Psoas muscle (tissue), 8 donors: ENCODE measurements around the gene PLXNB3. TPM values are rescaled to one million over a fixed set of nuclear protein-coding genes. Genes with fewer than 3 reads are reported as not detected.
A peak's percentile ranks its signal among the peaks of the same experiment; 100 is the strongest.

Experiments
- ATAC-seq, 4 donors: fragments of 200-7000 bp; cut with Tn5 transposase; one replicate each; pipeline ENCODE4 v1.9.1; 2020; ENCODE audit warnings: moderate library complexity in 3 of 4, mild to moderate bottlenecking in 2 of 4
- DNase-seq, 2 donors: peaks; one replicate each; pipeline ENCODE4 v3.0.0-alpha.2; 2020
- H3K27ac ChIP-seq: fragments of 200-600 bp; one replicate; pipeline ENCODE4 v1.8.0; 2022
- H3K27me3 ChIP-seq, 3 donors: fragments of 200-600 bp in 1 of 3; one replicate each; pipeline versions ENCODE4 v1.6.1 to v1.8.0; 2013 to 2022; ENCODE audit warnings: low read length in 2 of 3, mild to moderate bottlenecking in 2 of 3, moderate library complexity in 1 of 3; ENCODE audit not compliant: insufficient read depth in 3 of 3
- H3K36me3 ChIP-seq, 2 donors: fragments of 200-600 bp in 1 of 2; one replicate each; pipeline versions ENCODE4 v1.6.1 to v1.8.0; 2013 to 2022; ENCODE audit warnings: low read depth in 1 of 2, mild to moderate bottlenecking in 1 of 2, moderate library complexity in 1 of 2; ENCODE audit not compliant: insufficient read depth in 1 of 2
- H3K4me1 ChIP-seq: fragments of 200-600 bp; one replicate; pipeline ENCODE4 v1.8.0; 2022
- H3K4me3 ChIP-seq: fragments of 200-600 bp; one replicate; pipeline ENCODE4 v1.8.0; 2022; ENCODE audit warnings: mild to moderate bottlenecking
- H3K9me3 ChIP-seq: fragments of 200-600 bp; one replicate; pipeline ENCODE4 v1.8.0; 2022
- CTCF ChIP-seq: fragments of 200-600 bp; IDR thresholded peaks from one replicate; pipeline ENCODE4 v1.8.0; 2022; ENCODE audit warnings: antibody characterized with exemption
- WGBS, 3 donors: extraction: QIAGEN DNeasy Blood & Tissue Kit; methylation state at CpG; one replicate each; pipeline versions ENCODE4 v1.1.6 to v1.1.7; 2013; 5-methylcytosine and 5-hydroxymethylcytosine counted together
- intact Hi-C, 2 donors: fragments of 100-400 bp; cut with DNase I; formaldehyde crosslinking; loops; one replicate each; pipeline versions ENCODE4 v1.11.0 to v1.14.2; 2022
- polyA plus RNA-seq, 3 donors: library from polyadenylated mRNA; stranded (reverse); fragments of 200-250 nt; gene quantifications; one replicate each; pipeline ENCODE4 v1.2.3, GENCODE V29; 2013
- total RNA-seq, 4 donors: library from RNA; stranded (reverse); fragmentation: NEBNext Ultra II Directional in 2 of 4; extraction: Animal tissue kit (Norgen Biotek cat#: 25700) in 2 of 4; gene quantifications; one replicate each; pipeline versions ENCODE4 v1.2.1 to v1.2.4, GENCODE V29; 2021 to 2023
- donor health status: healthy with polysubstance abuse.
- donor health status: DM: no; HTN: no; CAD: no; lungs with moderate emphysema.
- donor health status: Bipolar disorder and iron deficiency.
- donor health status: healthy.
- donor health status: DM: yes; HTN: yes; CAD: no.
- donor health status: DM: no; HTN: no; CAD: no.
- donor health status: DM: no; HTN: no; CAD: no.
- donor health status: DM: yes; HTN: yes; CAD: no.

PLXNB3 gene
- total and polyA plus RNA-seq, 7 donors, result 0.13 to 1.5 (median 0.35) TPM

- Histone ChIP-seq H3K36me3 (no peaks in the 10 kb centered on the region), H3K9me3 (no peaks in the 10 kb centered on the region), H3K4me1 (no peaks in the 10 kb centered on the region), H3K27me3 (peaks cover 0 to 18% (median 0%) of the 10 kb centered on the region in 3 donors), H3K4me3 (no peak overlapping the region), H3K27ac (no peak overlapping the region)
- ATAC-seq, result peak; percentile 37 to 62 (median 44)
- WGBS, 3 donors, result 77 to 86% (median 79%) methylated on average over 12 to 28 of the region's 28 CpGs
- intact Hi-C loops, result no loop called here
- no peak for DNase-seq
- no peak for TF ChIP-seq CTCF
Observed at GRCh38 chrX:153806999-153807575, 43.0 kb downstream of the PLXNB3 start.

GRCh38 chrX:153807976-153808375 is 43.9 kb downstream of the PLXNB3 start:
- Histone ChIP-seq H3K36me3 (no peaks in the 10 kb centered on the region), H3K9me3 (no peaks in the 10 kb centered on the region), H3K27me3 (peaks cover 0 to 21% (median 0%) of the 10 kb centered on the region in 3 donors), H3K27ac (no peak overlapping the region), H3K4me3 (no peak overlapping the region), H3K4me1 (no peaks in the 10 kb centered on the region)
- WGBS, 3 donors, result 93 to 94% (median 94%) methylated on average over 10 to 19 of the region's 19 CpGs
- no peak for ATAC-seq
- DNase-seq, result no peak
- intact Hi-C loops, result no loop called here
- no peak for TF ChIP-seq CTCF

GRCh38 chrX:153812220-153812619 is 48.2 kb downstream of the PLXNB3 start:
- ATAC-seq (no peak), DNase-seq (no peak)
- no peak overlapping the region for H3K27ac ChIP-seq
- no peaks in the 10 kb centered on the region for H3K36me3 ChIP-seq
- intact Hi-C loops, result no loop called here
- no peaks in the 10 kb centered on the region for H3K4me1 ChIP-seq
- 39 to 54% (median 52%) methylated on average over 9 to 14 of the region's 14 CpGs for WGBS, 3 donors
- H3K9me3 ChIP-seq, result no peaks in the 10 kb centered on the region
- H3K4me3 ChIP-seq, result no peak overlapping the region
- peaks cover 0 to 22% (median 0%) of the 10 kb centered on the region in 3 donors for H3K27me3 ChIP-seq
- TF ChIP-seq CTCF, result no peak

GRCh38 chrX:153813161-153813560 is 49.1 kb downstream of the PLXNB3 start:
- ATAC-seq (no peak), DNase-seq (no peak)
- WGBS, 3 donors, result 79 to 92% (median 87%) methylated on average over 5 of the region's 5 CpGs
- Histone ChIP-seq H3K9me3 (no peaks in the 10 kb centered on the region), H3K36me3 (no peaks in the 10 kb centered on the region), H3K4me3 (no peak overlapping the region), H3K27me3 (peaks cover 0 to 21% (median 0%) of the 10 kb centered on the region in 3 donors), H3K27ac (no peak overlapping the region), H3K4me1 (no peaks in the 10 kb centered on the region)
- no peak for TF ChIP-seq CTCF
- intact Hi-C loops, result no loop called here
